Pancreas (tissue), 10 donors: ENCODE measurements around the gene ADAMTS15. TPM values are rescaled to one million over a fixed set of nuclear protein-coding genes. Genes with fewer than 3 reads are reported as not detected.

Experiments used
- ATAC-seq, 4 donors: fragments of 200-7000 bp; cut with Tn5 transposase; one replicate each; pipeline versions ENCODE4 v1.8.0 to v1.9.1; 2020; ENCODE audit warnings: mild to moderate bottlenecking in 4 of 4, moderate library complexity in 4 of 4
- DNase-seq, 6 donors: peaks; one replicate each; pipeline ENCODE4 v3.0.0-alpha.2; 2020
- FAIRE-seq: peaks from 2 replicates; lab custom pipeline; 2012; peaks lifted over from hg19 to GRCh38; lab: Jason Lieb, UNC
- H3K27ac ChIP-seq, 4 donors: fragments of 200-600 bp; sonication (generic); 1 replicate in 3 of 4; 2 replicates in 1 of 4; pipeline versions ENCODE4 v1.5.0 to v1.8.0; 2020
- H3K27me3 ChIP-seq, 4 donors: fragments of 200-600 bp; one replicate each; pipeline ENCODE4 v1.8.0; 2021
- H3K36me3 ChIP-seq, 3 donors: fragments of 200-600 bp; sonication (generic) in 1 of 3; one replicate each; pipeline versions ENCODE4 v1.5.0 to v1.8.0; 2020 to 2021
- H3K4me1 ChIP-seq, 3 donors: fragments of 200-600 bp; one replicate each; pipeline ENCODE4 v1.8.0; 2021
- H3K4me3 ChIP-seq, 4 donors: fragments of 200-600 bp; sonication (generic) in 2 of 4; one replicate each; pipeline versions ENCODE4 v1.5.0 to v1.8.0; 2020 to 2021
- H3K9me3 ChIP-seq, 4 donors: fragments of 200-600 bp; one replicate each; pipeline ENCODE4 v1.8.0; 2021
- CTCF ChIP-seq, 4 donors: fragments of 200-600 bp; sonication (generic) in 3 of 4; IDR thresholded peaks; one replicate each; pipeline versions ENCODE4 v1.5.0 to v1.8.0; 2021; ENCODE audit warnings: antibody characterized with exemption in 4 of 4
- WGBS, 2 donors: extraction: QIAGEN DNeasy Blood & Tissue Kit; methylation state at CpG; one replicate each; pipeline ENCODE4 v1.1.7; 2013; 5-methylcytosine and 5-hydroxymethylcytosine counted together
- intact Hi-C, 3 donors: fragments of 100-400 bp; cut with DNase I; formaldehyde crosslinking; loops; one replicate each; pipeline versions ENCODE4 v1.11.1 to v1.14.2; 2022
- polyA plus RNA-seq, 2 donors: library from polyadenylated mRNA; stranded (reverse); fragments of 200-250 nt; gene quantifications; one replicate each; pipeline ENCODE4 v1.2.3, GENCODE V29; 2013
- total RNA-seq, 6 donors: library from RNA; stranded (reverse); fragmentation: NEBNext Ultra II Directional in 4 of 6; extraction: Animal tissue kit (Norgen Biotek cat#: 25700) in 4 of 6; gene quantifications; one replicate each; pipeline versions ENCODE4 v1.2.1 to v1.2.4, GENCODE V29; 2021 to 2023
- donor health status: healthy with polysubstance abuse.
- donor health status: DM: no; HTN: no; CAD: no; lungs with moderate emphysema.
- donor health status: DM: no; HTN: no; CAD: no.
- donor health status: control.
- donor health status: control.
- donor health status: Bipolar disorder and iron deficiency.
- donor health status: DM: yes; HTN: yes; CAD: no.
- donor health status: DM: no; HTN: no; CAD: no.
- donor health status: DM: no; HTN: no; CAD: no.
- donor health status: DM: yes; HTN: yes; CAD: no.

Gene ADAMTS15
- total and polyA plus RNA-seq, 8 donors, result 0.14 to 1.2 (median 0.78) TPM

GRCh38 chr11:130413405-130414106, 34.9 kb upstream of the ADAMTS15 start:
- intact Hi-C loops, result no loop called here
- no peaks in the 10 kb centered on the region for H3K4me1 ChIP-seq
- TF ChIP-seq CTCF (IDR thresholded peaks at IDR 0.05), result no peak
- no peaks in the 10 kb centered on the region for H3K27me3 ChIP-seq
- no peak overlapping the region for H3K27ac ChIP-seq
- H3K4me3 ChIP-seq, result no peak overlapping the region
- no peak for FAIRE-seq
- H3K36me3 ChIP-seq, result no peaks in the 10 kb centered on the region
- WGBS, 2 donors, result 76 to 82% methylated on average over 16 of the region's 16 CpGs
- H3K9me3 ChIP-seq, result no peaks in the 10 kb centered on the region
- no peak for DNase-seq
- ATAC-seq, result no peak

- Histone ChIP-seq H3K9me3 (no peaks in the 10 kb centered on the region), H3K4me1 (no peaks in the 10 kb centered on the region), H3K4me3 (no peak overlapping the region), H3K27ac (no peak overlapping the region), H3K36me3 (no peaks in the 10 kb centered on the region), H3K27me3 (no peaks in the 10 kb centered on the region)
- no peak for TF ChIP-seq CTCF (IDR thresholded peaks at IDR 0.05)
- FAIRE-seq (no peak), DNase-seq (no peak), ATAC-seq (no peak)
- intact Hi-C loops, result no loop called here
- WGBS, 2 donors, result 70 to 77% methylated on average over 24 of the region's 24 CpGs
These were observed 34.1 kb upstream of the ADAMTS15 start for GRCh38 chr11:130414107-130415080.

- ATAC-seq (no peak), DNase-seq (no peak), FAIRE-seq (no peak)
- Histone ChIP-seq H3K27ac (no peak overlapping the region), H3K4me3 (no peak overlapping the region), H3K4me1 (no peaks in the 10 kb centered on the region), H3K27me3 (no peaks in the 10 kb centered on the region), H3K36me3 (no peaks in the 10 kb centered on the region), H3K9me3 (no peaks in the 10 kb centered on the region)
- no peak for TF ChIP-seq CTCF (IDR thresholded peaks at IDR 0.05)
- intact Hi-C loops, result no loop called here
- 74 to 84% methylated on average over 37 of the region's 37 CpGs for WGBS, 2 donors
These were observed 32.5 kb upstream of the ADAMTS15 start for GRCh38 chr11:130415731-130416529.

- Histone ChIP-seq H3K36me3 (no peaks in the 10 kb centered on the region), H3K4me1 (no peaks in the 10 kb centered on the region), H3K27me3 (no peaks in the 10 kb centered on the region), H3K9me3 (no peaks in the 10 kb centered on the region), H3K4me3 (no peak overlapping the region), H3K27ac (no peak overlapping the region)
- TF ChIP-seq CTCF (IDR thresholded peaks at IDR 0.05), result no peak
- intact Hi-C loops, result no loop called here
- ATAC-seq (no peak), FAIRE-seq (no peak), DNase-seq (no peak)
- 65 to 78% methylated on average over 12 of the region's 12 CpGs for WGBS, 2 donors
These were observed 31.9 kb upstream of the ADAMTS15 start for GRCh38 chr11:130416530-130416882.
